Chondrocyte (in vitro differentiated cells): ENCODE data around the gene SSR4. TPM values are rescaled to one million over a fixed set of nuclear protein-coding genes. Genes with fewer than 3 reads are reported as not detected.
A peak's percentile ranks its signal among the peaks of the same experiment; 100 is the strongest.

ENCODE experiments used
- DNase-seq: peaks from one replicate; pipeline ENCODE4 v3.0.0; 2021; ENCODE audit warnings: mixed read lengths, low spot score
- H3K27ac Mint-ChIP-seq: one replicate; pipeline ENCODE4 v1.8.0; 2021; ENCODE audit warnings: mild to moderate bottlenecking, moderate library complexity, mixed read lengths; ENCODE audit not compliant: unreplicated experiment
- H3K27me3 Mint-ChIP-seq: 2 replicates; pipeline ENCODE4 v1.8.0; 2021; ENCODE audit warnings: low read depth, mixed read lengths
- H3K36me3 Mint-ChIP-seq: 2 replicates; pipeline ENCODE4 v1.8.0; 2021; ENCODE audit warnings: low read depth, mixed read lengths
- H3K4me1 Mint-ChIP-seq: 2 replicates; pipeline ENCODE4 v1.8.0; 2021; ENCODE audit warnings: low read depth, mild to moderate bottlenecking, mixed read lengths
- H3K4me3 Mint-ChIP-seq: one replicate; pipeline ENCODE4 v1.8.0; 2021; ENCODE audit warnings: mild to moderate bottlenecking, moderate library complexity, mixed read lengths; ENCODE audit not compliant: unreplicated experiment
- H3K9me3 Mint-ChIP-seq: 2 replicates; pipeline ENCODE4 v1.8.0; 2021; ENCODE audit warnings: low read depth, mixed read lengths
- CTCF ChIP-seq: fragments of 200-600 bp; sonication (generic); IDR thresholded peaks from 2 replicates; pipeline ENCODE4 v1.5.0; 2021; ENCODE audit warnings: antibody characterized with exemption, mild to moderate bottlenecking, moderate library complexity
- total RNA-seq: library from RNA; stranded (reverse); gene quantifications from 3 replicates; pipeline ENCODE4 v1.2.1, GENCODE V29; 2021

SSR4 gene
- total RNA-seq, 1 donor from 2014 or later: 245 TPM

- H3K4me1 Mint-ChIP-seq: no peaks in the 10 kb centered on the region
- H3K27ac Mint-ChIP-seq: no peak overlapping the region
- no peak overlapping the region for H3K4me3 Mint-ChIP-seq
- DNase-seq: peak; percentile 74
- no peaks in the 10 kb centered on the region for H3K9me3 Mint-ChIP-seq
- no peaks in the 10 kb centered on the region for H3K27me3 Mint-ChIP-seq
- no peak for TF ChIP-seq CTCF
- no peaks in the 10 kb centered on the region for H3K36me3 Mint-ChIP-seq
Observed at GRCh38 chrX:153778181-153778580, 16.3 kb upstream of the SSR4 start.

GRCh38 chrX:153778684-153779101 lies 15.8 kb upstream of the SSR4 start:
- no peaks in the 10 kb centered on the region for H3K36me3 Mint-ChIP-seq
- H3K9me3 Mint-ChIP-seq: no peaks in the 10 kb centered on the region
- DNase-seq: no peak
- no peaks in the 10 kb centered on the region for H3K4me1 Mint-ChIP-seq
- no peaks in the 10 kb centered on the region for H3K27me3 Mint-ChIP-seq
- TF ChIP-seq CTCF: peak; percentile 29
- H3K27ac Mint-ChIP-seq: no peak overlapping the region
- no peak overlapping the region for H3K4me3 Mint-ChIP-seq

GRCh38 chrX:153779891-153780677 lies 14.4 kb upstream of the SSR4 start:
- Mint-ChIP-seq H3K36me3 (no peaks in the 10 kb centered on the region), H3K27ac (peak overlapping the region; percentile 17), H3K9me3 (no peaks in the 10 kb centered on the region), H3K27me3 (no peaks in the 10 kb centered on the region), H3K4me3 (no peak overlapping the region), H3K4me1 (no peaks in the 10 kb centered on the region)
- no peak for DNase-seq
- TF ChIP-seq CTCF: no peak

- Mint-ChIP-seq H3K4me3 (no peak within 1 kb of the TSS), H3K4me1 (no peaks in the 10 kb centered on the region), H3K36me3 (no peaks in the 10 kb centered on the region), H3K27ac (peak within 1 kb of the TSS; percentile 17), H3K9me3 (no peaks in the 10 kb centered on the region), H3K27me3 (no peaks in the 10 kb centered on the region)
- no peak for DNase-seq
- no peak for TF ChIP-seq CTCF
Observed at GRCh38 chrX:153780678-153781427, 13.6 kb upstream of the SSR4 start, which contains the start of gene SRPK3. SRPK3 (plus strand) TSS chrX:153781041; CDS start chrX:153781087, 46 bp downstream.

- H3K9me3 Mint-ChIP-seq: no peaks in the 10 kb centered on the region
Observed at GRCh38 chrX:153781428-153782047, 12.9 kb upstream of the SSR4 start.

More at GRCh38 chrX:153781428-153782047, 12.9 kb upstream of the SSR4 start:
- H3K27ac Mint-ChIP-seq: no peak overlapping the region
- no peak for DNase-seq
- TF ChIP-seq CTCF: no peak
- no peaks in the 10 kb centered on the region for H3K27me3 Mint-ChIP-seq
- H3K36me3 Mint-ChIP-seq: peaks cover 3% of the 10 kb centered on the region
- H3K4me1 Mint-ChIP-seq: no peaks in the 10 kb centered on the region
- H3K4me3 Mint-ChIP-seq: no peak overlapping the region
